Smooth muscle cell of the umbilical artery (primary cell): ENCODE data around the gene MYL6B. TPM values are rescaled to one million over a fixed set of nuclear protein-coding genes. Genes with fewer than 3 reads are reported as not detected.

ENCODE experiments used
- total RNA-seq: library from RNA; depleted of rRNA; stranded (reverse); fragments of >200 nt; gene quantifications from 2 replicates; pipeline ENCODE4 v1.2.3, GENCODE V29; 2014

Gene MYL6B
- total RNA-seq, result 51.1 and 83.1 TPM in 2 replicates

DNA sequence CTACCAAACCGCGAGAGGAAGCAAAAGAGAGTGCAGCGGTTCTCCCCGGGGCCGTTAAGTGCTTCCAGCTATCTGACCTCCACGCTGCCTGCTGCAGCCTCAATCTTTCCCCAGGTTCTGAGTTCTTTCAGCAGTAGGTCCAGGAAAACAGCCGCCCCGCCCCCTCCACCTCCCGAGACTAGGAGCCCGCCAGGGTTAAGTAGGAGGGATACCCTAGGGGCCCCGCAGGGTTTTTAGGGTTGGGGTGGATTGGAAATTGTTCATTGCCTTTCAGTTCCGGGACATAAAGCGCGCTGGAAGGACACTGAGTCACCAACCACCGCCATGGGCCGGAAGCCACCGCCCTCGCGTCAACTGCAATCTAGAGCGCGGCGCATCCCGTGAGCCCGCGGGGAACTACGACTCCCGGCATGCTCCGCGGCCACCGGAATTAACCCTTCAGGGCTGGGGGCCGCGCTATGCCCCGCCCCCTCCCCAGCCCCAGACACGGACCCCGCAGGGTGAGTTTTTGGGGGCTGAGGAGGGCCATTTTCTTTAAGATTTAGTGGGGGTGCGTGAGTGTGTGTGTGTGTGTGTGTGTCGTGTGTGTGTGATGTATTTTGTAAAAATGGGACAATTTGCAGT, at the start of gene MYL6B:
MYL6B (plus strand) TSS at position 456 of the 624 bp plus-strand sequence. CDS start 1,332 bp downstream, outside the sequence.

DNA sequence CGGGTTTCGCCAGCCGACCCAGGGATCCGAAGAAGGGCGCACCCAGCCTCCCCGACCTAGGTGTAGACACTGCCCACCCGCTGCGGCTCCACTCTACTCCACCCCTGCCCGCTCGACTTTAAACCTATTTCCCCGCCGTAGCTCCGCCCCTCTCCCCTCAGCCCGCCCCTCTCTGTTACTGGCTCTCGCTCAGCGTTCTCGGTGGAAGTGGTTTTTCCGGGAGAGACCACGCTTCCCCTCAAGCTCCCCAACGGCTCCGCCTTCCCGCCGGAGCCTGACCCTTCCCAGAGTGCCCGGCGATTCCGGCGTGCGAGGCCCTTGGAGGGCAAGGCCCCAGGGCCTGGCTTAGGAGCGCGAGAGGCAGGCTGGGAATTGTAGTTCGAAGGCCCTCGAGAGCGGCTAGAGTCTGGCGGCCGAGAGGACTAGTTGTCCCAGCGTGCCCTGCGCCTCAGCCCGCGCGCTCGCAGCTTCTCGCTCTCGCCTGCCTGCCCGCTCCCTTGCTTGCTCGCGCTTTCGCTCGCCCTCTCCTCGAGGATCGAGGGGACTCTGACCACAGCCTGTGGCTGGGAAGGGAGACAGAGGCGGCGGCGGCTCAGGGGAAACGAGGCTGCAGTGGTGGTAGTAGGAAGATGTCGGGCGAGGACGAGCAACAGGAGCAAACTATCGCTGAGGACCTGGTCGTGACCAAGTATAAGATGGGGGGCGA, 48.1 kb upstream of the MYL6B start, which contains the start of gene PA2G4:
PA2G4 (plus strand) TSS at position 451 of the 706 bp plus-strand sequence; CDS start at position 630, 179 bp downstream.

DNA sequence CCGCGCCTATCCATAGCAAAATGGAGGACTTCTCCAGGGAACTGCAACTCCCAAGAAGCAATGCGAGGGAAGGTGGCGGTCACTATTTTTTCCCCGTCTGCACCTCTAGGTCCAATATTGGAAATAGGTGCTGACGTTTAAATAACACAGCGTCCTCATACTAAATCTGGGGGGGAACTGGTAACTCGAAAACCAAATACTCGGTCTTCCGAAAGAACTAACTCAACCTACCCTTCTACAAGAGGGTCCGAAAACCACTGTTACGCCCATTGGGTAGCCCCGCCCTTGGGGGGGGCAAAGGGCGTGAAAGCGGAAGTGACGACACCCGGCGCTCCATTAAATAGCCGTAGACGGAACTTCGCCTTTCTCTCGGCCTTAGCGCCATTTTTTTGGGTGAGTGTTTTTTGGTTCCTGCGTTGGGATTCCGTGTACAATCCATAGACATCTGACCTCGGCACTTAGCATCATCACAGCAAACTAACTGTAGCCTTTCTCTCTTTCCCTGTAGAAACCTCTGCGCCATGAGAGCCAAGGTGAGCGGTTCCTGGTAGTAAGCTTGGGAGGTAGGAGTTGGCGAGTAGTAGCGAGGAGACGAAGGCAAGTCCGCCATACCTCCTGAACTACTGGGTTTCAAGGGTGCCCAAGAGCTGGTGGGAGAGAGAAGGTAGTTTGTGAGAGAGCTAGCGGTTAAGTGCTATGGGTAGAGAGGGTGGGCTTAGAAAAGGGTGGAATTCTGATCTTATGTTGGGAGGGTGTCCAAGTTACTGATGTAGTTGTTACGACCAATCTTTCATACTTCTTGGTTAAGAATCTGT, 35.9 kb upstream of the MYL6B start, which contains the start of gene RPL41:
RPL41 (plus strand) TSS at position 367 of the 815 bp plus-strand sequence.

DNA sequence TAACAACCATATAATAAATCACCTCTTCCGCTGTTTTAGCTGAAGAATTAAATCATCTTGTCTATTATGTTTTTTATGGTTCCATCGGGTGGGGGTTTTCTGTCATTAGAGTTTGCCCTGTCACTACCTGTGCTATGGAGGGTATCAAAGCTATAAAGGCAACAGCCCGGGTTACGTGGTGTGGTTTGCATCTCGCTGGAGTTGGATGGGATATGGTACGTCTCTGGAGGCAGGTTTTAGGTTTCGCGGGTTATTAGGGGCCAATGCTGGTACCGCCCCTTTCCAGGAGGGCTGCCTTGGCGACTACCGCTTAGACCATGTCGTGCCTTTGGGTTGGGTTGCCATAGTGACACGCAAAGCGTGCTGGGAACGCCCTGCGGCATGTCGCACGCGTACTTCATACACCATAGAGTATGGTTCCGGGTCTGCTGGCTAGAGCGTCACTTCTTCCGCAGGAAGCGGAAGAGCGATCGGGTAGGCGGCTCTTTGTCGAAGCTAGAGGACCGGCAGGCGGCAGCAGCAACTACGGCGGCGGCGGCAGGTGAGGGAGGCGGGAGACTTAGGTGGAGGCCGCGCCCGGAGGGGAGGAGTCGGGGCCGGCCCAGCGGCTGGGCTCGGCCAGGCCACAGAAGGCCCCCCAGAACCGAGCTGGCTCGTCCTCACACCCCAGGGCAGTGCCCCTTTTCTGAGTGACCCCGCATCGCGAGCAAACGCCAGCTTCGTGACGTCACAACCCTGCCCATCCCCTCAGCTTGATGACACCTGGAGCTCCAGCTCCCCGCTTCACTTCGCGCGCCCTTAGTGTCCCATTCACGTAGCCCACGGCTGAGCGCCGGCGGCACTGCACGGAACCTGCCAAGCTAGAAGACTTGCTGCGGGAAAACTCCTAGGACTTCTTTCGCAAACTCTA, 34.4 kb upstream of the MYL6B start, which contains the start of gene ZC3H10:
ZC3H10 (plus strand) TSS at position 489 of the 910 bp plus-strand sequence. CDS start 2,297 bp downstream, outside the sequence.

DNA sequence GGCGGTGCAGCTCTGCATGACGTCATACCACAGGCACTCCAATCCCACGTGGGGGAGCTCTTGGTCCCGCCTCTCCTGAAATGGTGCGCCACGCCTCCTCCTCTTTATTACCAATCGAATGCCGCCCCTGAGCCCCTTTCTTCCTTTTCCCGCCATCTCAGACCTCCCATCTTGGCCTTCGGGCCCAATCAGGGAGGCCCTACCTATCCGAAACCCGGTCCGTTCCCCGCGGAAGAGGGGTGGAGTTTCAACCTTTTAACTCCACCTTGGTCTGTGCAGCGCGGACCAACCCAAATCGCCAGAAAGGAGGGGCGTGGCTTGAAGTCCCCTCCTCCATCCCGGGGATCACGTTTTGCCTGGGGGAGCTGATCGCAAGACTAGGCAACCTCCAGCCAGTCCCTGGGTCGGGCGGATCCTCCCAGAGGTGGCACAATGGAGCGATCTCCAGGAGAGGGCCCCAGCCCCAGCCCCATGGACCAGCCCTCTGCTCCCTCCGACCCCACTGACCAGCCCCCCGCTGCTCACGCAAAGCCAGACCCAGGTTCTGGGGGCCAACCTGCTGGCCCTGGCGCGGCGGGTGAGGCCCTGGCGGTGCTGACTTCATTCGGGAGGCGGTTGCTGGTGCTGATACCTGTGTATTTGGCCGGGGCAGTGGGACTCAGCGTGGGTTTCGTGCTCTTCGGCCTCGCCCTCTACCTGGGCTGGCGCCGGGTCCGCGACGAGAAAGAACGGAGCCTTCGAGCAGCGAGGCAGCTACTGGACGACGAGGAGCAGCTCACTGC, 24.3 kb upstream of the MYL6B start, which contains the start of gene ESYT1:
ESYT1 (plus strand) TSS at position 380 of the 782 bp plus-strand sequence; CDS start at position 433, 53 bp downstream.

DNA sequence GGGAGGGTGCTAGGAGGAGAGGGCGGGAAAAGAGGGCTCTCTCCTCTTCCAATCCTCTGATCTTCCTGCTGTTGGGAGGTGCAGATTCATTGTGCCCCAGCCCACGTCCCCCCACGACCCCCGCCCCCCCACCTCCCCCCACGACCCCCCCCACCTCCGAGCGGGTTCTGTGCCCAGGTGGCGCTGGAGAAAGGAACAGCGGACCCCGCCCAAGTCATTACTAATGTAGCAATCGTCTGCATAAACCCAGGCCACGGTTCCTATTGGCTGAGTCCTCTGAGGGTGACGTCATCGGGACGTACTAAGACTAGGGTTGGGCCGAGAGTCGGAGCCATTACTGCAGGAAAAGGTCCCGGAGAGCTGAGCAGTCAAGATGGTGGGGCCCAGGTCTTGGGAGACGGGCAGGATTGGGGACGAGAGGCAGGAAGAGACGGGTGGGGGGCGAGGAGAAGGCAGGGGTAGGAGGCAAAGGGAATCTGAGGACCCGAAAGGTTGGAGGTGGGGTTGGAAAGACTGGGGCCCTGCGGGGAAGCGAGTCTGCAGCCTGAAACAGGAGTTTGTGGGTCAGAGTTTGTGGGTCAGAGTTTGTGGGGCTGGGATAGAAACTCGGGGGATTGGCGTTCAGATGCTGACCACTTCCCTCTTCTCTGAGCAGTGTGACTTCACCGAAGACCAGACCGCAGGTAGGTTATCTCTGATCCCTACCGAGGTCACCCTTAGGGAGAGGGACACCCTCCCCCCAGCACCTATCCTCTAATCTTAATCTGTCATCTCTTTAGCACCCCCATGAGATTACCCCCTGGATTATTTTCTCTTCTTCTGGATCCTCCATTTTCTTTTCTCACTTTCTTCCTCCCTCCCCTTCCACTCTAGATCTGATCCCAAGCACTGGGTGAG, 5.9 kb downstream of the MYL6B start, which contains the start of gene MYL6:
MYL6 (plus strand) TSS at position 331 of the 897 bp plus-strand sequence; CDS start at position 374, 43 bp downstream.

DNA sequence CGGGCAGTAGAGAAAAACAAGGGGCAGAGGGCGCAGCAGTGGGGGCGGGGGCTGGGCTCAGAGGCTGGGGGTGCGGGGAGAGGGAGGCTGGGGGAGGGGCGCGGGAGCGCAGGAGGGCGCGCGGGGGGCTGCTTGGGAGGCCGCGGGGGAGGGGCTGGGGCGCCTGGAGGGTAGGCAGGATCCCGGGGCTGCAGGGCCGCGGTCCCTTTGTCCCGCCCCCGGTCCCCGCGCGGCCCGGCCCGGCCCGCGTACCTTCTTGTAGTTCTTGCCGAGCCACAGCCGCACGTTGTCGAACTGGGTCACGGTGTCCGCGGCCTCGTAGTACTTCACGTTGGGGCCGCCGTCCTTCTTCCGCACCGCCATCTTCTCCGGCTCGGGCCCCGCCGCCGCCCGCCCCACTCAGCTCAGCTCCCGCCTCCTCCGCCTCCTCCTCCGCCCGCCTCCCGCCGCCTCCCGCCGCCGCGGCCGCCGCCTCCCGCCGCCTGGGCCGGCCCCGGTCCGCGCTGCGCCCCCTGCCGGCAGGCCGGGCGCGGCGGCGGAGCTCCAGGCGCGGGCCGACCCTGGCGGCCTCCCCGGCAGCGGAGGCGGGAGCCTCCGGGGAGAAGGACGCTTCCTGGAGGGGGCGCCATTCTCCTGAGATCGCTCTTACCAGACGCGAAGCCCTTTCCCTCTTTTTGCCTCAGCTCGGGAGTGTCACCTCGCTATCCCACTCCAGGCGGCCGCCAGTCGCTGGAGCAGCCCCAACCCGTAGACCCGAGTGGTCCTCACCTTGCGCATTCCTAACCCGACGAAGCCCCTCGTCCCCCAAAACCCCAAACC, 36.9 kb downstream of the MYL6B start, which contains the start of gene SMARCC2:
SMARCC2 (minus strand) TSS at position 385 of the 819 bp plus-strand sequence; CDS start at position 363, 22 bp downstream.

Other genes starting within 250 kb of the MYL6B start
- 22.5 and 24.1 TPM in 2 replicates for gene PYM1, start 224.7 kb upstream of the MYL6B start, total RNA-seq
- 45.1 and 84.2 TPM in 2 replicates for gene DGKA, start 221.4 kb upstream of the MYL6B start, total RNA-seq
- 1.1 TPM in 1 of 2 replicates, not detected in the other for gene PMEL, start 186.5 kb upstream of the MYL6B start, total RNA-seq
- gene CDK2, start 185.8 kb upstream of the MYL6B start, total RNA-seq, result 6.2 and 13.4 TPM in 2 replicates
- 44.2 and 66.9 TPM in 2 replicates for gene RAB5B, start 178.5 kb upstream of the MYL6B start, total RNA-seq
- 12.5 and 12.9 TPM in 2 replicates for gene SUOX, start 155.3 kb upstream of the MYL6B start, total RNA-seq
- gene IKZF4, start 131.5 kb upstream of the MYL6B start, total RNA-seq, result 1.5 and 2.1 TPM in 2 replicates
- 214 and 242 TPM in 2 replicates for gene RPS26, start 110.7 kb upstream of the MYL6B start, total RNA-seq
- under 0.01 and 0.23 TPM in 2 replicates for gene ERBB3, start 72.4 kb upstream of the MYL6B start, total RNA-seq
- 93.5 and 173 TPM in 2 replicates for gene PA2G4, start 48.0 kb upstream of the MYL6B start, total RNA-seq
- 1,282 and 1,487 TPM in 2 replicates for gene RPL41, start 36.0 kb upstream of the MYL6B start, total RNA-seq
- 4.5 and 5.3 TPM in 2 replicates for gene ZC3H10, start 34.3 kb upstream of the MYL6B start, total RNA-seq
- 136 and 210 TPM in 2 replicates for gene ESYT1, start 24.3 kb upstream of the MYL6B start, total RNA-seq
- 1,143 and 1,914 TPM in 2 replicates for gene MYL6, start 5.8 kb downstream of the MYL6B start, total RNA-seq
- 27.3 and 39.4 TPM in 2 replicates for gene SMARCC2, start 36.9 kb downstream of the MYL6B start, total RNA-seq
- 127 and 135 TPM in 2 replicates for gene RNF41, start 69.3 kb downstream of the MYL6B start, total RNA-seq
- 21.1 and 23.6 TPM in 2 replicates for gene NABP2, start 71.8 kb downstream of the MYL6B start, total RNA-seq
- not detected in 2 replicates for gene SLC39A5, start 77.5 kb downstream of the MYL6B start, total RNA-seq
- gene ANKRD52, start 105.8 kb downstream of the MYL6B start, total RNA-seq, result 25.8 and 46.2 TPM in 2 replicates
- gene COQ10A, start 114.4 kb downstream of the MYL6B start, total RNA-seq, result 7.1 and 13.4 TPM in 2 replicates
- gene CS, start 147.7 kb downstream of the MYL6B start, total RNA-seq, result 62.4 and 198 TPM in 2 replicates
- gene CNPY2, start 163.4 kb downstream of the MYL6B start, total RNA-seq, result 97.3 and 152 TPM in 2 replicates
- gene PAN2, start 181.4 kb downstream of the MYL6B start, total RNA-seq, result 15.7 and 22.2 TPM in 2 replicates
- not detected in 2 replicates for gene IL23A, start 186.3 kb downstream of the MYL6B start, total RNA-seq
- gene STAT2, start 207.5 kb downstream of the MYL6B start, total RNA-seq, result 173 and 265 TPM in 2 replicates
- not detected in 2 replicates for gene APOF, start 210.3 kb downstream of the MYL6B start, total RNA-seq